ENCODE data around the gene SDSL.

SDSL gene

GRCh38 chr12:113462998-113463745 lies 41.0 kb downstream of the SDSL start:
- Histone ChIP-seq H3K36me3 (ENCODE audit: control insufficient read depth, insufficient read depth, low read length) (no peaks in the 10 kb centered on the region), H3K27ac (ENCODE audit: insufficient read depth, low read depth, low read length, poor library complexity, severe bottlenecking) (no peak overlapping the region), H3K4me1 (ENCODE audit: control insufficient read depth, insufficient read depth, low read length) (peaks cover 39% of the 10 kb centered on the region), H3K4me3 (ENCODE audit: insufficient read depth, low read depth, low read length) (peak overlapping the region; percentile 28), H3K9me3 (ENCODE audit: control insufficient read depth, low read length) (no peaks in the 10 kb centered on the region), H3K27me3 (ENCODE audit: control insufficient read depth, insufficient read depth, low read length, poor library complexity, severe bottlenecking) (peaks cover 64% of the 10 kb centered on the region)
- WGBS, 2 experiments, result 10 to 18% methylated on average over 91 of the region's 91 CpGs

GRCh38 chr12:113463746-113464451 lies 41.7 kb downstream of the SDSL start:
- Histone ChIP-seq H3K4me1 (ENCODE audit: control insufficient read depth, insufficient read depth, low read length) (peaks cover 46% of the 10 kb centered on the region), H3K36me3 (ENCODE audit: control insufficient read depth, insufficient read depth, low read length) (no peaks in the 10 kb centered on the region), H3K27me3 (ENCODE audit: control insufficient read depth, insufficient read depth, low read length, poor library complexity, severe bottlenecking) (peaks cover 72% of the 10 kb centered on the region), H3K27ac (ENCODE audit: insufficient read depth, low read depth, low read length, poor library complexity, severe bottlenecking) (no peak overlapping the region), H3K4me3 (ENCODE audit: insufficient read depth, low read depth, low read length) (peak overlapping the region; percentile 28), H3K9me3 (ENCODE audit: control insufficient read depth, low read length) (no peaks in the 10 kb centered on the region)
- WGBS, 2 experiments, result 8 to 11% methylated on average over 57 of the region's 57 CpGs

DNA sequence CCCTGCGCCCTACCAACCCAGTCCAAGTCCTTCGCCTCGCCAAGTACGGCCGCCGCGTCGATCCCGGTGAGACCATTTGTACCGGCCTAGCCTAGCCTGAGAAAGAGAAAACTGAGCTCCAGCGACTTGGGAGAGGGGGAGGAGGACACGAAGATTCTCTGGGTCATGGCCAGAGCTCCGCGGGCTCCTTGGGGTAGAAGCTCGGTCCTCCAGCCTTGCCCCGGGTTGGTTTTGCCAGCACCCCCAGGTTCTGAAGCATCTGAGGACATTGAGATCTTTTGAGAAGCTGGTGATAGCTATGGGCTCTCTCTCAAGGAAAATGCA lies 42.2 kb downstream of the SDSL start:
- Histone ChIP-seq H3K36me3 (ENCODE audit: control insufficient read depth, insufficient read depth, low read length) (no peaks in the 10 kb centered on the region), H3K27me3 (ENCODE audit: control insufficient read depth, insufficient read depth, low read length, poor library complexity, severe bottlenecking) (peaks cover 77% of the 10 kb centered on the region), H3K27ac (ENCODE audit: insufficient read depth, low read depth, low read length, poor library complexity, severe bottlenecking) (no peak overlapping the region), H3K4me1 (ENCODE audit: control insufficient read depth, insufficient read depth, low read length) (peaks cover 51% of the 10 kb centered on the region), H3K9me3 (ENCODE audit: control insufficient read depth, low read length) (no peaks in the 10 kb centered on the region), H3K4me3 (ENCODE audit: insufficient read depth, low read depth, low read length) (peak overlapping the region; percentile 28)
- WGBS, 2 experiments, result 9 to 15% methylated on average over 16 of the region's 16 CpGs

DNA sequence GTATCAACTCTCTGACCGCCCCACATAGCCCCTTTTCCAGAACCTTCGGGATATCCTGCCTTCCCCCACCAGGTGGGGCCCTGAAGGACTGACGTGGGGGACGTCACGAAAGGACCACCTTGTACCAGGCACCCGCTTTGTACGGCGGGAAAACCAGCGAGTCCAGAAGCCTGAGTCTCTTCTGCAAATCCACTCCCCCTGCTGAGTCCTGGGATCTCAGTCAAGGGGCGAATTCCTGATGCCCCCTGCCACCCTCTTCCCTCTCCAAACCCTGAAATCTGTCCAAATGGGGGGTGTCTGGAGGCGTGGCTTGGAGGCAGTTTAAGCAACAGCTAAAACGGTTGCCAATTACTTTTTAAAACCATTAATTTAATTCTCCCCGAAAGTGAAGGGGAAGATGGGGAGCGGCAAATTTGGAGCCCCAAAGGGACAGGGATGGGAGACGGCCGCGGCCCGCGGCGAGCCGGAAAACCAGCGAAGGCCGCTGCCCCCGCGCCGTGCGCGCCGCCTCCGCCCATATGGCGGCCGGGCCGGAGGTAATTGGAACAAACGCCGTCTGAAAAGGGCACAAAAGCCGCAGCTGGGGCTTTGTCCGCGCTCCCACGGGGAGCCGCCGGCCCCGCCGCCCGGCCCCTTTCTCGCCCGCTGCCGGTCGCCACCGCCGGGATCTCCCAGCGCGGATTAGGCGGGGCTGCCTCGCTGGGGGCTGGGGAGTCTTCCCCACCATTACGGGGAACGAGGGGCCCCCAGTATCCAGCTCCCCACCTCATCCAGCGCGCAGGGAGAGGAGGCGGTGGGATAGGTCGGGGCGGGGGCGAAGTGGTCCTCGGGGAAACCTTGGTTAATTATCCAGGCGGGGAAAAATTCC lies 42.9 kb downstream of the SDSL start:
- no peaks in the 10 kb centered on the region for H3K9me3 ChIP-seq (ENCODE audit: control insufficient read depth, low read length)
- H3K4me3 ChIP-seq (ENCODE audit: insufficient read depth, low read depth, low read length), result peak overlapping the region; percentile 28
- H3K27ac ChIP-seq (ENCODE audit: insufficient read depth, low read depth, low read length, poor library complexity, severe bottlenecking), result peak overlapping the region; percentile 38
- H3K27me3 ChIP-seq (ENCODE audit: control insufficient read depth, insufficient read depth, low read length, poor library complexity, severe bottlenecking), result peaks cover 80% of the 10 kb centered on the region
- H3K4me1 ChIP-seq (ENCODE audit: control insufficient read depth, insufficient read depth, low read length), result peaks cover 54% of the 10 kb centered on the region
- WGBS, 2 experiments, result 1 to 2% methylated on average over 63 to 64 of the region's 64 CpGs
- H3K36me3 ChIP-seq (ENCODE audit: control insufficient read depth, insufficient read depth, low read length), result no peaks in the 10 kb centered on the region

DNA sequence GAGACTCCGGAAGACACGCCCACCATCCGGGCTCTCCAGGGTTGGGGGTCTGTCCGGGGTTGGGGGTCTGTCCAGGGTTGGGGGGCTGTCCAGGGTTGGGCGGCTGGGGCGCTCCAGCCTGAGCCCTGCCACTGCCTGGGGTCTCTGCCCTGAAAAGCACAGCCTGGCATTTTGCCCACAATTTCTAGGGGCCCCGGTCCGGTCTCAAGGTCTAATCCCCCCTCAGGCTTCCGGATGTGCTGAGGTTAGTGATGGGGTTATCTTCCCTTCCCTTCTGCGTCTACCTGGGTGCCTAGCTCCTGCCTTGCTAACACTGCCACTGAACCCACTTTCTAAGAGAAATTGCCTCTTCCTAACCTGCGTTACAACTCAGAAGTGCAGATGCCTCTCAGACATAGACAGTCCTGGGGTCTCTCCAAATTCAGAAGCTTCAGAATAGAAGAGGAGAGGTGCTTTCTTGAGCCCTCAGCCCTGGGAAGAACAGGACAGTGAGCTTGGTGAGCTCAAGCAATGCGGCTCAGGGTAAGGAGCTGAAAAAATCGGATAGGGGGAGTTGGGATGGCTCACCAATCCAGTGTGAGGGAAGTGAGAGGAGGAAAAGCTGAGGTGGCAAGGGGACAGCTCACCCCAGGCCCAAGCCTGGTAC lies 43.8 kb downstream of the SDSL start:
- no peaks in the 10 kb centered on the region for H3K9me3 ChIP-seq (ENCODE audit: control insufficient read depth, low read length)
- H3K27me3 ChIP-seq (ENCODE audit: control insufficient read depth, insufficient read depth, low read length, poor library complexity, severe bottlenecking), result peaks cover 89% of the 10 kb centered on the region
- 10 to 11% methylated on average over 13 of the region's 13 CpGs for WGBS, 2 experiments
- H3K4me3 ChIP-seq (ENCODE audit: insufficient read depth, low read depth, low read length), result peak overlapping the region; percentile 28
- no peaks in the 10 kb centered on the region for H3K36me3 ChIP-seq (ENCODE audit: control insufficient read depth, insufficient read depth, low read length)
- peaks cover 61% of the 10 kb centered on the region for H3K4me1 ChIP-seq (ENCODE audit: control insufficient read depth, insufficient read depth, low read length)
- H3K27ac ChIP-seq (ENCODE audit: insufficient read depth, low read depth, low read length, poor library complexity, severe bottlenecking), result peak overlapping the region; percentile 28

DNA sequence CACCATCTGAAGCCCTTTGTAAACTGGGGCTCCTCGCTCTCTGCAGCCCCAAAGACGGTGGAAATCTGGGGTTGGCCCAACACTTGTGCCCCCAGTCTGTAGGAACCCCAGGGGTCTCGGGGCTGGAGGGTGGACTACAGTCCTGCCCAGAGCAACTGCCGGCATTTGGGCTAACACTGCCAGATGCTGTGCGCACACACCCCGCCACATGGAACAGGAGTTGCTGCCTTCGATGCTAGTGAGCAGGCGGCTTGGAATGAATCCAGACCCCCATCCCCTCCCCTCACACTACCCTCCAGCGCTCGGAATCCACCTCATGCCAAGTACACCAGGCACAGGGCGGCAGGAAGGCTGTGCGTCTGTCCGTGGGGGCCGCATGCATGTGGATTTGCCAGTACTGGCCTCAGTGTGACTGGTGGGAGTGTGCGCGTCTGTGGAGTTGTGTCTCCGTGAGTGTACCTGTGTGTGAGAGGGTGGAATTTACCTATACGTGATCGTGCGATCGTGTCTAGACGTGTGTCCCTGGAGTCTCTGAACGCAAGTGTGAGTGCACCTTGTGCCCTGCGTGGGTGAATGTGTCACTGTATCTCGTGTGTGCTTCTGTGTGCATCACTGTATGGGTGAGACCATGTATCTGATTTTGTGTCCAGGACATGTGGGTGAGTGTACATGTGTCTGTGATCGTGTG lies 44.4 kb downstream of the SDSL start:
- 35 to 50% methylated on average over 26 of the region's 26 CpGs for WGBS, 2 experiments
- Histone ChIP-seq H3K4me3 (ENCODE audit: insufficient read depth, low read depth, low read length) (peak overlapping the region; percentile 84), H3K9me3 (ENCODE audit: control insufficient read depth, low read length) (no peaks in the 10 kb centered on the region), H3K36me3 (ENCODE audit: control insufficient read depth, insufficient read depth, low read length) (no peaks in the 10 kb centered on the region), H3K27me3 (ENCODE audit: control insufficient read depth, insufficient read depth, low read length, poor library complexity, severe bottlenecking) (peaks cover 95% of the 10 kb centered on the region), H3K27ac (ENCODE audit: insufficient read depth, low read depth, low read length, poor library complexity, severe bottlenecking) (no peak overlapping the region), H3K4me1 (ENCODE audit: control insufficient read depth, insufficient read depth, low read length) (peaks cover 67% of the 10 kb centered on the region)

- Histone ChIP-seq H3K27ac (ENCODE audit: insufficient read depth, low read depth, low read length, poor library complexity, severe bottlenecking) (no peak overlapping the region), H3K4me3 (ENCODE audit: insufficient read depth, low read depth, low read length) (peak overlapping the region; percentile 84), H3K27me3 (ENCODE audit: control insufficient read depth, insufficient read depth, low read length, poor library complexity, severe bottlenecking) (peaks cover 100% of the 10 kb centered on the region), H3K4me1 (ENCODE audit: control insufficient read depth, insufficient read depth, low read length) (peaks cover 71% of the 10 kb centered on the region), H3K36me3 (ENCODE audit: control insufficient read depth, insufficient read depth, low read length) (no peaks in the 10 kb centered on the region), H3K9me3 (ENCODE audit: control insufficient read depth, low read length) (no peaks in the 10 kb centered on the region)
- WGBS, 2 experiments, result 19 to 29% methylated on average over 31 of the region's 31 CpGs
Observed at GRCh38 chr12:113467142-113467501, 44.9 kb downstream of the SDSL start.

GRCh38 chr12:113467502-113468364 lies 45.6 kb downstream of the SDSL start:
- H3K9me3 ChIP-seq (ENCODE audit: control insufficient read depth, low read length), result no peaks in the 10 kb centered on the region
- WGBS, 2 experiments, result 4 to 5% methylated on average over 78 of the region's 78 CpGs

More at GRCh38 chr12:113467502-113468364, 45.6 kb downstream of the SDSL start:
- peaks cover 100% of the 10 kb centered on the region for H3K27me3 ChIP-seq (ENCODE audit: control insufficient read depth, insufficient read depth, low read length, poor library complexity, severe bottlenecking)
- peak overlapping the region; percentile 84 for H3K4me3 ChIP-seq (ENCODE audit: insufficient read depth, low read depth, low read length)
- no peaks in the 10 kb centered on the region for H3K36me3 ChIP-seq (ENCODE audit: control insufficient read depth, insufficient read depth, low read length)
- H3K27ac ChIP-seq (ENCODE audit: insufficient read depth, low read depth, low read length, poor library complexity, severe bottlenecking), result no peak overlapping the region
- peaks cover 75% of the 10 kb centered on the region for H3K4me1 ChIP-seq (ENCODE audit: control insufficient read depth, insufficient read depth, low read length)
